Activated T-cell treated with anti-CD3 and anti-CD28 coated beads, Interleukin-2, amount 50 U/mL, for 72 hours (primary cell): ENCODE data around the gene MRNIP. TPM values are rescaled to one million over a fixed set of nuclear protein-coding genes. Genes with fewer than 3 reads are reported as not detected.
A peak's percentile ranks its signal among the peaks of the same experiment; 100 is the strongest.

Source experiments
- ATAC-seq, 2 donors: fragments of 150-1000 bp; cut with Tn5 transposase; replicated peaks in 1 of 2; 2 replicates each; pipeline ENCODE4 v1.10.0; 2021; ENCODE audit warnings: moderate library complexity in 2 of 2, mild to moderate bottlenecking in 1 of 2
- DNase-seq, 2 donors: peaks; one replicate each; pipeline ENCODE4 v3.0.0; 2021 to 2022; ENCODE audit warnings: mixed read lengths in 1 of 2
- H3K27ac Mint-ChIP-seq: one replicate; pipeline ENCODE4 v1.8.0; 2022; ENCODE audit warnings: mild to moderate bottlenecking, moderate library complexity, mixed read lengths
- H3K27me3 Mint-ChIP-seq: one replicate; pipeline ENCODE4 v1.8.0; 2022; ENCODE audit warnings: low read depth, mixed read lengths
- H3K36me3 Mint-ChIP-seq, 2 donors: one replicate each; pipeline ENCODE4 v1.8.0; 2022; ENCODE audit warnings: mixed read lengths in 2 of 2, mild to moderate bottlenecking in 1 of 2; ENCODE audit not compliant: insufficient read depth in 2 of 2
- H3K4me1 Mint-ChIP-seq: one replicate; pipeline ENCODE4 v1.8.0; 2022; ENCODE audit warnings: low read depth, mixed read lengths
- H3K4me3 Mint-ChIP-seq, 2 donors: one replicate each; pipeline ENCODE4 v1.8.0; 2022; ENCODE audit warnings: mild to moderate bottlenecking in 2 of 2, mixed read lengths in 2 of 2, moderate library complexity in 2 of 2
- H3K9me3 Mint-ChIP-seq, 2 donors: one replicate each; pipeline ENCODE4 v1.8.0; 2022; ENCODE audit warnings: mixed read lengths in 2 of 2
- total RNA-seq, 2 donors: library from RNA; stranded (reverse); gene quantifications; one replicate each; pipeline ENCODE4 v1.2.3, GENCODE V29; 2022

MRNIP gene
- total RNA-seq, 2 donors from 2014 or later: 26.4 to 33.3 TPM

DNA sequence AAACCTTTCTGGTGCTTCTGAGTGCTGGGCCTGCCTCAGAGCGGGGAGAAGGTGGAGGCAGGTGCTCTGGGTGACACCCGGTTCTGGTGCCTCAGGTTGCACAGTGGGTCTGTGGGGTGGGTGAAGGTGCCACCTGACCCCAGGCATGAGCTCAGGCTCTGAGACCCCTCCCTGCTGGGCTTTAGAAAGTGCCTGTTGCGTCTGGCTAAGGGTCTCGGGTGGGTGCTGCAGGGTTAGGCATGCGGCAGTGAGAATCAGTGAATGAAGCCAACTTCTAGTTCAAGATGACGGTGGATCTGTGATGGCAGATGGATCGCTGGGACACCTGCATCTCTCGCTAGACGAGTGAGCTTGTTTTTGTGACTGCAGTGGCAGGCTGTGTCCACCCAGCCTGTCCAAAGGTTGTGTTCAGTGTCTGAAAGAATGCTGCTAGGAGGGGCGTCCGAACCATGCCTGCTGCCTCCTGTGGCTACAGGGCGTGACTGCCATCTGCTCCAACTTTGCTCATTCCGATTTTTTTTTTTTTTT lies 32.9 kb downstream of the MRNIP start:
- peaks cover 48% of the 10 kb centered on the region for H3K4me1 Mint-ChIP-seq

DNA sequence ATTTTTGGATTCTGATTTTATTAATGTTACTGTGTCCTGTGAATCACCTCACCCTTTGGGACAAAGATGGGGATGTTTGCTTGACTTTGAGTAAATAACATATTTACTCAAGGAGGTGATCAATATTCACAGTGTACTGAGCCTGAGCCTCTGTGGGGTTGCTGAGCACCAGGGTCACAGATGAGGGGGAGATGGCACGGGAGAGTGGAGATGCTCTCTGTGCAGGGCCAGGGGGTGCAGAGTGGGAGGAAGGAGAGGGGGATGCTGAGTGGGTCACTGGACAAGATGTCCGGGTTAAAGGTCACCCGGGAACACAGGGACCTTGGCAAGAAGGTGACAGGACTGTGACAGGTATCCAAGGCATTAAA lies 33.9 kb downstream of the MRNIP start:
- peaks cover 26 to 37% of the 10 kb centered on the region in 2 donors for H3K36me3 Mint-ChIP-seq
- H3K27ac Mint-ChIP-seq: peak overlapping the region; percentile 79
- no peak for ATAC-seq
- no peak for DNase-seq
- no peaks in the 10 kb centered on the region for H3K27me3 Mint-ChIP-seq
- H3K4me1 Mint-ChIP-seq: peaks cover 56% of the 10 kb centered on the region
- H3K4me3 Mint-ChIP-seq: peak overlapping the region in 1 of 2 donors; percentile 25
- no peaks in the 10 kb centered on the region for H3K9me3 Mint-ChIP-seq

More for the DNA sequence above, 32.9 kb downstream of the MRNIP start:
- H3K27me3 Mint-ChIP-seq: no peaks in the 10 kb centered on the region
- H3K36me3 Mint-ChIP-seq: peaks cover 30 to 42% of the 10 kb centered on the region in 2 donors
- no peaks in the 10 kb centered on the region for H3K9me3 Mint-ChIP-seq
- no peak overlapping the region for H3K27ac Mint-ChIP-seq
- ATAC-seq: no peak
- no peak for DNase-seq
- no peak overlapping the region for H3K4me3 Mint-ChIP-seq

DNA sequence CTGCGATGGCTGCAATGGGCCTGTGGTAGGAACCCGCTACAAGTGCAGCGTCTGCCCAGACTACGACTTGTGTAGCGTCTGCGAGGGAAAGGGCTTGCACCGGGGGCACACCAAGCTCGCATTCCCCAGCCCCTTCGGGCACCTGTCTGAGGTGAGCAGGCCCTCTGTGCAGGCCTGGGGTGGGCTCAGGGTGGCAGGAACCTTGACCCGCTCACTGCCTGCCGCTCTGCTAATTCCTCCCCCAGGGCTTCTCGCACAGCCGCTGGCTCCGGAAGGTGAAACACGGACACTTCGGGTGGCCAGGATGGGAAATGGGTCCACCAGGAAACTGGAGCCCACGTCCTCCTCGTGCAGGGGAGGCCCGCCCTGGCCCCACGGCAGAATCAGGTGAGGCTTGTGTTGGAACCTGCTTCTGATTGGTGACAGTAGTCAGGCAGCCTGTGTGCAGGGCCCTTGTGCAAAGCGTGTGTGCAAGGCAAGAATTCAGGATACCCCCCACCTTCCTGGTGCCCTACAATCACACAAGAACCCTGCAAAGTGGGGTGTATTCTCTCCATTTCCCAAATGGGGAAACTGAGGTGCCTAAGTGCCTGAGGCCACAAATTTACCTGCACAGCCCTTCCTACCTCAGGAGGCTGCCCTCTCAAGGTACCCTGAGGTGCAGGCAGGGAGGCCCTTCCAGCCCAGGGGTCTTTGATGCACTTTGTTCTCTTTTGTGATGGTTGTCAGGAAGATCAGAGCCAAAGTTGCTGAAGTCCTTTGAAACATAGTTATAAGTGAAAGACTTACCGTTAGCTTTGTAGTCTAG lies 34.5 kb downstream of the MRNIP start:
- Mint-ChIP-seq H3K36me3 (peaks cover 21 to 31% of the 10 kb centered on the region in 2 donors), H3K27ac (peak overlapping the region; percentile 79), H3K4me1 (peaks cover 56% of the 10 kb centered on the region), H3K27me3 (no peaks in the 10 kb centered on the region), H3K9me3 (no peaks in the 10 kb centered on the region), H3K4me3 (peak overlapping the region in 1 of 2 donors; percentile 25)
- no peak for ATAC-seq
- DNase-seq: no peak

DNA sequence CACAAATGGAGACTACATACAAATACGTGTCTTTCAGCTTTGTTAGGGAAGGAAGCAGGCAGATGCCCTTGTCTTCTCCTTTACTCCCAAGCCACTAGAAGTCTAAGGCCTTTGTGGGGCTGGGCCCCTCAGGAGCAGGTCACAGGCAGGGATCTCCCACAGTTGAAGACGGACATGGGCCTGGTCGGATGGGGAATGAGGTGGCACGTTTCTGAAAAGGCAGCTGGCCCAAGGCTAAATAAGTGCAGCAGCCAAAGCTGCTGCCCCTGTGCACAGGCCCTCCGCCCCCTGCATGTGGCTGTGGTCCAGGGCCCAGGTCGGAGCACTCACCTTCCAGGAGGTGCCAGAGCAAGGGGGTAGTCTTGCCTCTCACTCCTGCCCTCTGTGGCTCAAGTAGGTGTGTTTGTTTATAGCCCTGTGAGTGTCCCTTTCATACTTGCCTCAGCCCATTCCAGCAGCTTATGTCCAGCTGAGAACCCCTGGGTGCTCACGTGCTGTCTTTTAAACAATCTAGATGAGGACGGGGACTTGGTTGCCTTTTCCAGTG lies 36.1 kb downstream of the MRNIP start:
- H3K27ac Mint-ChIP-seq: peak overlapping the region; percentile 97
- ATAC-seq: no peak
- peaks cover 58% of the 10 kb centered on the region for H3K4me1 Mint-ChIP-seq
- no peaks in the 10 kb centered on the region for H3K9me3 Mint-ChIP-seq
- DNase-seq: no peak
- peak overlapping the region; percentile 87 to 93 for H3K4me3 Mint-ChIP-seq
- no peaks in the 10 kb centered on the region for H3K27me3 Mint-ChIP-seq
- H3K36me3 Mint-ChIP-seq: peaks cover 17 to 20% of the 10 kb centered on the region in 2 donors

DNA sequence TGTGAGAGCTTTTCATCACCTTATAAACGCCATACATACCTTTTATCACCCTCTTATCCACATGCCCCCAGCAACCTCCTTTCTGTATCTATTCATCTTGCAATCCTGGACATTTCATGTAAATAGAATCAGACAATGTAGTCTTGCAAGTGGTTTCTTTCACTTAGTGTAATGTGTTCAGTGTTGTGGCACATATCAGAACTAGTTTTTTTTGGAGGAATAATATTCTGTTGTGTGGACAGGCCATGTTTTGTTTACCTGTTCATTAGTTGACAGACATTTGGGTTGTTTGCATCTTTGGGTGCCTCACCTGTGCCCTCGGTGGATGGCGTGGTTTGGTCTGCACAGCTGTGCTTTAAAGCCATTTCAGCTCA lies 36.6 kb downstream of the MRNIP start:
- Mint-ChIP-seq H3K36me3 (peaks cover 16 to 17% of the 10 kb centered on the region in 2 donors), H3K4me1 (peaks cover 57% of the 10 kb centered on the region), H3K9me3 (no peaks in the 10 kb centered on the region)

DNA sequence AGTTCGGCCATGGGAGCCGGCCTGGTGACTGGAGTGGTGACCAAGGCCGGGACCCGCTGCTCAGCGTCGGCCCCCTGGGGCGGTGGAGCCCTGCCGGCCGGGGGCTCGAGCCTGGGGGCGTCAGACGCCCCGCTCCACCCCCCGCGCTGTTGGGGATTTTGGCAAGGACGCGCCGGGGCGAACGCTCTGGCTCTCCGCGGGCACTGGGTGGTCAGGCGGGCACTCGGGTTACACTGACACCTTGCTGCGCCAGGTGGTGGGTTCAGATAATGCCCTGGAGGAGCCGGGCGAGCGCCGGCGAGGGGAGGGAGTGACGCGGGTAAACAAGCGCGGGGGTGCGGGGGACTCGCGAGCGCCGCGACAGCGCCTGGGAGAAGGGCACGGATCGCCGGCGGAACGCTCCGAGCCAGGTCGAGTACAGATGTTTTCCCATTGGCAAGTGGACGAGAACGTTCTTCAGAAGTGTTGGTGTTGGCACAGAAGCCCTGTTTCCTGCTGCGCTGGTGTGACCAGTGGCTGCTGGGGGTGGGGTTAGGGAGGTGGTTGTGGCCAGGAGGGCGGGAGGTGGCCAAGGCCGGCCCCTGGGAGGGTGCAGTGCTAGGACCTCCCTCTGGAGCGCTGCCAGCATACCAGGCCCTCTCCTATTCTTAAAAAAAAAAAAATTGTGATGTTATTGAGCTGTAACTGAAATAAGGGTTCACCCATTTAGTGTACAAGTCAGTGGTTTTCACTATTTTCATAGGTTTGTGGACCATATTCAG lies 37.1 kb downstream of the MRNIP start:
- DNase-seq (peak; percentile 90), ATAC-seq (peak; percentile 67 to 70)
- H3K4me1 Mint-ChIP-seq: peaks cover 51% of the 10 kb centered on the region
- peak overlapping the region; percentile 97 for H3K27ac Mint-ChIP-seq
- H3K4me3 Mint-ChIP-seq: peak overlapping the region; percentile 87 to 93
- H3K9me3 Mint-ChIP-seq: no peaks in the 10 kb centered on the region
- no peaks in the 10 kb centered on the region for H3K27me3 Mint-ChIP-seq
- H3K36me3 Mint-ChIP-seq: peaks cover 13 to 14% of the 10 kb centered on the region in 2 donors

More for the DNA sequence above, 36.6 kb downstream of the MRNIP start:
- ATAC-seq (no peak), DNase-seq (no peak)
- Mint-ChIP-seq H3K27ac (peak overlapping the region; percentile 97), H3K4me3 (peak overlapping the region; percentile 87 to 93), H3K27me3 (no peaks in the 10 kb centered on the region)

DNA sequence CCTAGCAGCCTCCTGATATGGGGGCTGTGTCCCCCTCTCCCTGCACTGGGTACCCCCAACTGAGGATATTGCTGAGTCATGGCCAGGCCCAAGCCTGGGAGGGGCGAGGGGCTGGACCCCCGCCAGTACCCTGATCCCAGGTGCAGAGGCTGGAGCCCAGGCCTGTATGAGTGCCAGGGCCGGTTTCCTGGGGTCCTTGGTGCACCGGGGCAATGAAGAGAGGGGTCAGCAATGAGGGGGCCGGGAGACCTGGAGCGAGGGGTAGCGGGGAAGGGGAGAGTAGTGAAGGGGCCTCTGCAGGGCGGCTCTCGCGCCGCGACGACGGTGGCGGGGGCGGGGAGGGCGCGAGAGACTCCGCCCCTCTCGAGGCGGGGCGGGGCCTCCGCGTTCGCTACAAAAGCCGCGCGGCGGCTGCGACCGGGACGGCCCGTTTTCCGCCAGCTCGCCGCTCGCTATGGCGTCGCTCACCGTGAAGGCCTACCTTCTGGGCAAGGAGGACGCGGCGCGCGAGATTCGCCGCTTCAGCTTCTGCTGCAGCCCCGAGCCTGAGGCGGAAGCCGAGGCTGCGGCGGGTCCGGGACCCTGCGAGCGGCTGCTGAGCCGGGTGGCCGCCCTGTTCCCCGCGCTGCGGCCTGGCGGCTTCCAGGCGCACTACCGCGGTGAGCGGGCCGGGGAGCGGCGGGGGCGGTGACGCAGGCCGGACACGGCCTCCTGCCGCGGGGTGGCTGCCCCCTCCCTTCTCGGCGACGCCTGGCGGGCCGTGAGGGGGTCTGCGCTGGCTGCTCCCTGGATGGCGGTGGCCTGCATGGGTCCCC lies 37.9 kb downstream of the MRNIP start, which contains the start of gene SQSTM1:
Gene SQSTM1, plus strand, starts transcription at position 423 of the 815 bp plus-strand sequence. Its CDS starts 32 bp downstream, at position 455.
- ATAC-seq: peak; percentile 54 to 56
- Mint-ChIP-seq H3K36me3 (peaks cover 13% of the 10 kb centered on the region in 2 donors), H3K9me3 (no peaks in the 10 kb centered on the region), H3K27me3 (no peaks in the 10 kb centered on the region), H3K4me1 (peaks cover 50% of the 10 kb centered on the region), H3K4me3 (peak within 1 kb of the TSS; percentile 88 to 93), H3K27ac (peak within 1 kb of the TSS; percentile 97)
- peak; percentile 85 to 92 for DNase-seq

DNA sequence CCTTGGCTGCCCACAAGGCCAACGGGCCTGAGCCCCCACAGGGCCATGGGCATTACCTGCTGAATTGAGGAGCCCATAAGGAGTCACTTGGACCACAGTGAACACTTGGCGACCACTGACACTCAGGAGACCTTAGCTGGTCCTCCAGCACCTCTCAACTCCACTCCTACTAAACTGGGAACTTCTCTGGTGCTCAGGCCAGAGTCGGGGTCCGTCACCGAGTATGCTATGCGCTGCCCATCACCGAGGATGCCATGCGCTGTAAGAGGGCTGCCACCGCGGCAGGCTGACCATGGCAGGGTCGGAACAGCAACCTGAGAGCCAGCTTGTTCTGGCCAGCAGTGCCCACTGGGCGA lies 38.5 kb downstream of the MRNIP start:
- no peak for DNase-seq
- no peaks in the 10 kb centered on the region for H3K27me3 Mint-ChIP-seq

DNA sequence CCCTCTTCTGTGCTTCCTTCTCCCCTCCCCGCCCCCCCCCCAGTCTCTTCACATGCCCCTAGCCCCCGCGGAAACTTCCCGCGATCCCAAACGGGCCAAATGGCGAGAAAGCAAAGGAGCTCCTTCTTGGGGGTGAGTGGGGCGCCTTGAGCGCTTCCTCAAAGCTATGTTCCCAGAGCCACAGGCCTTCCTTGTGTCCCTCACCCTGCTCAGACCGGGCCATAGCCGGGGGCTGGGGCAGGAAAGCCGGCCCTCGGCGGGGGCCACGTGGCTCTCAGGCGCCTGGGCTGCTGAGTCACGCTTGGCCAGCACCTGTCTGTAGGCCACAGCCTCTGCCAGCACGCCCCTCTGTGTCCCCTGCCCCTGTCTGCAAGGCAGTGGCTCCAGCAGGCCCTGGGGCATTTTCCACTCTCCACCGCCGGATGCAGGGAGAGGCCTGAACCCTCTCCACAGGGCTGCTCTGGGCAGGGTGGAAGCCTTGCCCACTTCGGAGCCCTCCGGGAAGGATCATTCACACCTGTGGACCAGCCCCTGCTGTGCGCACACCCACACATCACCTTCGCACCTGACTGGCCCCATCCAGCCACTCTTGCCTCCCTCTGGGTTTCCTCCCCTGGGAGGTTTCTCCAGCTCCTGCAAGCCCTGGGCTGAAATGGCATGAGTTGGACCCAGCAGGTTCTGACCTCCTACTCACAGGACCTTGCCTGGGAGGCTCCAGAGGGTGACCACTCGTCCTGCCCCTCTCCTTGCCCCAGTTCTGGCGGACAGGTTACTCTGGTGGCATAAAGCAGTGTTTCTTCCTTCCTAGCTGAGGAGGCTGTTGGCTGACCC lies 39.1 kb downstream of the MRNIP start:
- no peaks in the 10 kb centered on the region for H3K9me3 Mint-ChIP-seq

More for the DNA sequence above, 38.5 kb downstream of the MRNIP start:
- Mint-ChIP-seq H3K36me3 (peaks cover 13 to 15% of the 10 kb centered on the region in 2 donors), H3K4me3 (peak overlapping the region; percentile 88 to 93), H3K27ac (peak overlapping the region; percentile 91), H3K9me3 (no peaks in the 10 kb centered on the region), H3K4me1 (peaks cover 50% of the 10 kb centered on the region)
- no peak for ATAC-seq

DNA sequence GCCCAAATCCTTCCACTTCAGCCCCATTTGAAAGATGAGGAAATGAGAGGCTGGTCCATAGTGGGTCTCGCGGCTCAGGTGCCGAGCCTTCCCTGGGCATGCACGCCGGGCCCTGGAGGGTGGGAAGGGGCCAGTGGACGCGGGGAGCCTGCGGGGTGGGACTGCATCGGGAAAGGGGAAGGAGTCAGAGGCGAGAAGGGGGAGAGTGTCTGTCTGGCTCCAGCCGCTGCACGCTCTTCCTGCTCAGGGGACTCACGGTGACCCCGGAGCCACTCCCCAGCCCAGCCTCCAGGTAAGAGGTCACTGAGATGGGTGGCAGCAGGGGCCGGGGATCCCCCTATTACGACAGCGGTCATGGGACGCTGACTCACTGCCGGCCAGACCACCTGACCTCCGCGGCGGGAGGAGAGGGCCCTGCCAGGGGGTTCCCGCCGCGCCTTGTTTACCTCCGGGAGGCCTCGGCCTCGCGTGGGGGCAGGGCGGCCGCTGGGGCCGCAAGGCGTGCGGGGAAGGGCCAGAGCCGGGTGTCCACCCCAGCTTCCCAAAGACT lies 39.8 kb downstream of the MRNIP start:
- Mint-ChIP-seq H3K4me3 (peak overlapping the region; percentile 82 to 84), H3K27ac (no peak overlapping the region), H3K27me3 (no peaks in the 10 kb centered on the region), H3K4me1 (peaks cover 41% of the 10 kb centered on the region), H3K9me3 (no peaks in the 10 kb centered on the region), H3K36me3 (peaks cover 7 to 10% of the 10 kb centered on the region in 2 donors)
- DNase-seq (peak; percentile 91 to 94), ATAC-seq (peak; percentile 70 to 77)

More for the DNA sequence above, 39.1 kb downstream of the MRNIP start:
- peak; percentile 31 to 38 for ATAC-seq
- peak overlapping the region; percentile 88 to 93 for H3K4me3 Mint-ChIP-seq
- H3K27ac Mint-ChIP-seq: peak overlapping the region; percentile 91
- H3K36me3 Mint-ChIP-seq: peaks cover 9 to 12% of the 10 kb centered on the region in 2 donors
- peak; percentile 65 to 69 for DNase-seq
- H3K4me1 Mint-ChIP-seq: peaks cover 46% of the 10 kb centered on the region
- H3K27me3 Mint-ChIP-seq: no peaks in the 10 kb centered on the region

DNA sequence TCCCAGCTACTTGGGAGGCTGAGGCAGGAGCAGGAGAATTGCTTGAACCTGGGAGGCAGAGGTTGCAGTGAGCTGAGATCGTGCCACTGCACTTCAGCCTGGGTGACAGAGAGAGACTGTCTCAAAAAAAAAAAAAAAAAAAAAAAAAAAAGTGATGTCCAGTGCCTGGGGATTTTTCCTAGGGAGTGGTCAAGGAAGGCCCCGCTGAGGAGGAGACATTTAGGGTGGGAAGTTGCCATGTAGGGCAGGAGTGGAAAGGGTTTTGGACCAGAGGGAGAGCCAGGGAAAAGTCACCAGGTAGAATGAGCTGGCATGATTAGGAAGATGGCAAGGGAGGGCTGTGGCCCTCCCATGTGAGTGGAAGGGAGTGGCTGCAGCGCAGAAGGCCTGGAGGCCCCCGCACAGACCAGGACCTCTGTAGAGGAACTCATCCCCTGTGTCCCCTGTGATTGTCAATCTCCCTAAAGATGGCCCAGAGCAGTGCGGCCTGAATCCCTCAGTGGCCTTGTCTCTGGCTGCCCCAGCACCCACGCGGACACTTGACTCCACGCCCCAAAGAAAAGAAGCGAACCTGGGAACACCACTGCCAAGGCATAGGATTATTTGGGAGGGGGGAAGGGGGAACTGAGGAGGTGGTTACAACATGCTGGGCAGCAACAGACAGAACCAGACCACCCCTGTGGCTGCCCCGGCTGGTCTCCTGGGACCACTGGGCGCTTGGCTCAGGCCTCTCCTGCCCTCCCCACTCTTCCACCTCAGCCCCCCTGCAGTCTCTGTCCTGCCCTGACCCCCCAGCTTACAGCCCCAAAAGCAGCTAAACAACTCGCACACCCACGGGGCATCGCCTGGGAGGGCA lies 40.5 kb downstream of the MRNIP start:
- peak overlapping the region; percentile 44 for H3K27ac Mint-ChIP-seq
- ATAC-seq (no peak), DNase-seq (no peak)
- no peaks in the 10 kb centered on the region for H3K27me3 Mint-ChIP-seq
- peaks cover 5 to 10% of the 10 kb centered on the region in 2 donors for H3K36me3 Mint-ChIP-seq
- peaks cover 40% of the 10 kb centered on the region for H3K4me1 Mint-ChIP-seq
- peak overlapping the region; percentile 82 to 84 for H3K4me3 Mint-ChIP-seq
- no peaks in the 10 kb centered on the region for H3K9me3 Mint-ChIP-seq
